Measurements from ENCODE around the gene CHST2. TPM values are rescaled to one million over a fixed set of nuclear protein-coding genes. Genes with fewer than 3 reads are reported as not detected.
"Not testable (repeated sequence)": the region's sequence is repeated elsewhere in the genome, so short reads cannot be mapped to it uniquely, and the experiment has no call there.

The CHST2 gene, protein sequence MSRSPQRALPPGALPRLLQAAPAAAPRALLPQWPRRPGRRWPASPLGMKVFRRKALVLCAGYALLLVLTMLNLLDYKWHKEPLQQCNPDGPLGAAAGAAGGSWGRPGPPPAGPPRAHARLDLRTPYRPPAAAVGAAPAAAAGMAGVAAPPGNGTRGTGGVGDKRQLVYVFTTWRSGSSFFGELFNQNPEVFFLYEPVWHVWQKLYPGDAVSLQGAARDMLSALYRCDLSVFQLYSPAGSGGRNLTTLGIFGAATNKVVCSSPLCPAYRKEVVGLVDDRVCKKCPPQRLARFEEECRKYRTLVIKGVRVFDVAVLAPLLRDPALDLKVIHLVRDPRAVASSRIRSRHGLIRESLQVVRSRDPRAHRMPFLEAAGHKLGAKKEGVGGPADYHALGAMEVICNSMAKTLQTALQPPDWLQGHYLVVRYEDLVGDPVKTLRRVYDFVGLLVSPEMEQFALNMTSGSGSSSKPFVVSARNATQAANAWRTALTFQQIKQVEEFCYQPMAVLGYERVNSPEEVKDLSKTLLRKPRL
- total RNA-seq: 1 to 10 TPM; 2.3 to 4.8 TPM

DNA sequence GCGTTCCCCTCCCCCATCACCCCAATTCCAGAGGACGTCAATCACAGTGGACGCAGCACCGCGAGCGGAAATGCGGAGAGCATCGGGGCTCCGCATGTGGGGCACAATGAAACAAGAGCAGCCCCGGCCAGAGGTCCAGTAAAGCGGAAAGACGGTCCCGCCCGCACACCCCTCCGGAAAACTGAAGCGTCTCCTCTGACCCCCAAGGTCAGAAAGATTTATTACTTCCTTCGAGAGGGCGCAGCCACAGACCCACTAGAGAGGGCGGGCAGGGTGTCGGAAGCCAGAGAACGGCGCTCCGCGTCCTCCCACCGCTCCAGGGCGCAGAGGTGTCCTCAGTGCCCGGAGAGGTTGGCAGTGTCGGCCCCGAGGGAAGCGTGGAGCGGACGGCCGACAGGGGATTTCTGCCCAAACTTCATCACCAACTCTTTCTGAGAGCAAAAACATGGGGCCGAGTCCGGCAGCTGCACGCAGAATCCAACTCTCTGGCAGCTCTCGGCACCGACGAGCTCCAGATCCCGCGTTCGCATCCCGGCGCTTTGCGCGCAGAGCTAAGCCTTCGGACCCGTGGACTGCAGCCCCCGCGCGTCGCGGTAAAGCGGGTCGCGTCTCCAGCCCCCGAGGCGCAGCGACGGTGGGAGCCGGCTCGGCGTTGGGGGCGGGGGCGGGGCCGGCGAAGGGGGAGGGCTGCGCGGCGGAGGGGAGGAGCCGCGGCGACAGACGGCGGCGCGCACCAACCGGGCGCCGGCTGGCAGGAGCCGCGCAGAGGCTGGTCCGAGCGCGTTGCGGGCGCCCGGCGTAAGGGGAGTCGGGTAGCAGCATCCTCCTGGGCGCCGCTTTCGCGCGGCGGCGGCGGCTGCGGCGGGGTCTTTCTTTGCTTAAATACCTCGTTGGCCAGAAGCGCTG lies at the start of gene CHST2:
Gene CHST2, plus strand, starts transcription at position 763 of the 906 bp plus-strand sequence. CDS start 1,046 bp downstream, outside the sequence.
- Histone ChIP-seq H3K27ac (peak within 1 kb of the TSS; percentile 51 to 64), H3K9me3 (no peaks in the 10 kb centered on the region), H3K4me1 (peaks cover 0 to 18% of the 10 kb centered on the region in 2 donors), H3K27me3 (peaks cover 0 to 7% of the 10 kb centered on the region in 2 donors), H3K4me3 (peak within 1 kb of the TSS; percentile 54 to 74), H3K36me3 (no peaks in the 10 kb centered on the region)
- no peak for DNase-seq (ENCODE audit: low spot score)
- TF ChIP-seq, protein P1, sequence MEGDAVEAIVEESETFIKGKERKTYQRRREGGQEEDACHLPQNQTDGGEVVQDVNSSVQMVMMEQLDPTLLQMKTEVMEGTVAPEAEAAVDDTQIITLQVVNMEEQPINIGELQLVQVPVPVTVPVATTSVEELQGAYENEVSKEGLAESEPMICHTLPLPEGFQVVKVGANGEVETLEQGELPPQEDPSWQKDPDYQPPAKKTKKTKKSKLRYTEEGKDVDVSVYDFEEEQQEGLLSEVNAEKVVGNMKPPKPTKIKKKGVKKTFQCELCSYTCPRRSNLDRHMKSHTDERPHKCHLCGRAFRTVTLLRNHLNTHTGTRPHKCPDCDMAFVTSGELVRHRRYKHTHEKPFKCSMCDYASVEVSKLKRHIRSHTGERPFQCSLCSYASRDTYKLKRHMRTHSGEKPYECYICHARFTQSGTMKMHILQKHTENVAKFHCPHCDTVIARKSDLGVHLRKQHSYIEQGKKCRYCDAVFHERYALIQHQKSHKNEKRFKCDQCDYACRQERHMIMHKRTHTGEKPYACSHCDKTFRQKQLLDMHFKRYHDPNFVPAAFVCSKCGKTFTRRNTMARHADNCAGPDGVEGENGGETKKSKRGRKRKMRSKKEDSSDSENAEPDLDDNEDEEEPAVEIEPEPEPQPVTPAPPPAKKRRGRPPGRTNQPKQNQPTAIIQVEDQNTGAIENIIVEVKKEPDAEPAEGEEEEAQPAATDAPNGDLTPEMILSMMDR (IDR thresholded peaks at IDR 0.05): no peak

GRCh38 chr3:143070977-143071551 lies 48.5 kb upstream of the CHST2 start:
- TF ChIP-seq, protein P1 (IDR thresholded peaks at IDR 0.05): no peak
- Histone ChIP-seq H3K4me3 (no peak overlapping the region), H3K9me3 (no peaks in the 10 kb centered on the region), H3K4me1 (no peaks in the 10 kb centered on the region), H3K36me3 (no peaks in the 10 kb centered on the region), H3K27ac (no peak overlapping the region), H3K27me3 (no peaks in the 10 kb centered on the region)
- DNase-seq (ENCODE audit: low spot score): no peak

- DNase-seq (ENCODE audit: low spot score): no peak
- no peak overlapping the region for H3K4me3 ChIP-seq
- no peak overlapping the region for H3K27ac ChIP-seq
- no peaks in the 10 kb centered on the region for H3K9me3 ChIP-seq
- TF ChIP-seq, protein P1 (IDR thresholded peaks at IDR 0.05): no peak
- no peaks in the 10 kb centered on the region for H3K4me1 ChIP-seq
- H3K27me3 ChIP-seq: no peaks in the 10 kb centered on the region
- no peaks in the 10 kb centered on the region for H3K36me3 ChIP-seq
Measured at GRCh38 chr3:143071776-143072175, 47.8 kb upstream of the CHST2 start.

GRCh38 chr3:143072298-143073020 lies 47.1 kb upstream of the CHST2 start:
- H3K36me3 ChIP-seq; H3K27ac ChIP-seq; DNase-seq (ENCODE audit: low spot score); H3K4me3 ChIP-seq; H3K4me1 ChIP-seq; H3K9me3 ChIP-seq; H3K27me3 ChIP-seq: not testable (repeated sequence)

- H3K27ac ChIP-seq; H3K27me3 ChIP-seq; H3K9me3 ChIP-seq; H3K4me3 ChIP-seq; H3K36me3 ChIP-seq; H3K4me1 ChIP-seq; DNase-seq (ENCODE audit: low spot score): not testable (repeated sequence)
Measured at GRCh38 chr3:143073541-143073940, 46.0 kb upstream of the CHST2 start.

GRCh38 chr3:143073983-143074382 lies 45.6 kb upstream of the CHST2 start:
- H3K9me3 ChIP-seq; H3K27ac ChIP-seq; H3K36me3 ChIP-seq; H3K4me1 ChIP-seq; DNase-seq (ENCODE audit: low spot score); H3K4me3 ChIP-seq; H3K27me3 ChIP-seq: not testable (repeated sequence)
